Uterus (tissue), 4 donors: Measurements from ENCODE around the gene RMND1. TPM values are rescaled to one million over a fixed set of nuclear protein-coding genes. Genes with fewer than 3 reads are reported as not detected.

Experiments used
- DNase-seq, 2 donors: peaks; one replicate each; pipeline ENCODE4 v3.0.0-alpha.2; 2019 to 2020
- H3K27ac ChIP-seq, 2 donors: fragments of 200-600 bp; sonication (generic); 1 replicate in 1 of 2; 2 replicates in 1 of 2; pipeline ENCODE4 v1.5.1; 2016 to 2018
- H3K27me3 ChIP-seq, 2 donors: fragments of 200-600 bp; sonication (generic); one replicate each; pipeline ENCODE4 v1.5.1; 2018 to 2019; ENCODE audit warnings: control low read depth in 1 of 2
- H3K36me3 ChIP-seq, 2 donors: fragments of 200-600 bp; sonication (generic); one replicate each; pipeline ENCODE4 v1.5.1; 2019; ENCODE audit warnings: control low read depth in 1 of 2
- H3K4me1 ChIP-seq, 2 donors: fragments of 200-600 bp; sonication (generic); one replicate each; pipeline ENCODE4 v1.5.1; 2018 to 2019; ENCODE audit warnings: control low read depth in 1 of 2
- H3K4me3 ChIP-seq, 2 donors: fragments of 200-600 bp; sonication (generic); 1 replicate in 1 of 2; 2 replicates in 1 of 2; pipeline ENCODE4 v1.5.1; 2018 to 2019; ENCODE audit warnings: mild to moderate bottlenecking in 1 of 2
- H3K9me3 ChIP-seq, 2 donors: fragments of 200-600 bp; sonication (generic); one replicate each; pipeline ENCODE4 v1.5.1; 2019; ENCODE audit warnings: control low read depth in 1 of 2
- POLR2A ChIP-seq, 2 donors: fragments of 450-650 bp; IDR thresholded peaks; one replicate each; pipeline ENCODE4 v1.6.1; 2016; ENCODE audit warnings: antibody characterized with exemption in 2 of 2, mild to moderate bottlenecking in 1 of 2, moderate library complexity in 1 of 2
- intact Hi-C: fragments of 100-400 bp; cut with DNase I; formaldehyde crosslinking; loops from one replicate; pipeline ENCODE4 v1.15.1; 2023; ENCODE audit warnings: low total_unique reads
- total RNA-seq, 4 donors: library from RNA; depleted of rRNA in 3 of 4; stranded (reverse); fragments of >200 nt in 3 of 4; gene quantifications; one replicate each; pipeline versions ENCODE4 v1.1.0 to v1.2.4, GENCODE V29; 2014 to 2023
- TF ChIP-seq, protein P1 (sequence below), 4 experiments: fragments of 200-600 bp in 2 of 4; fragments of 450-650 bp in 2 of 4; sonication (generic) in 2 of 4; IDR thresholded peaks; one replicate each; pipeline ENCODE4 v1.5.1; 2016 to 2019; ENCODE audit warnings: antibody characterized with exemption in 4 of 4, mild to moderate bottlenecking in 2 of 4, moderate library complexity in 1 of 4
- donor health status: DM: yes; HTN: yes; CAD: no.

The RMND1 gene
- total RNA-seq, 4 donors from 2014 or later, result 4.1 to 48.8 (median 21.1) TPM

DNA sequence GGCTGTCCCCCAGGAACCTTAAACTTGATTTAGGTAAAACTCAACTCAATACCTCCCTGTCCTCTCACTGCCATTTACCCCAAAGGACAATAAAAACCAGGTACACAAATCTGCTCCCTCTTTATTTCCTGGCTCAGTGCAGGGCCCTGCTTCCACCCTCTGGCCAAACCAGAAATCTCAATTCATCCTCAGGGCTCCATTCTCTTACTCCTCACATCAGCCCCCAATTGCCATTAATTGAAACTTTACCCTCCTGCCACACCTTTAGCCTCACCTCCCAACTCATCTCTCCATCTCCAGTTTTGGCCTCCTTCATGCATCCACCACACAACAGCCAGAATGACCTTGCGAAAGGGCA, 71.1 kb downstream of the RMND1 start:
- Histone ChIP-seq H3K27me3 (no peaks in the 10 kb centered on the region), H3K4me3 (no peak overlapping the region), H3K4me1 (peaks cover 0 to 3% of the 10 kb centered on the region in 2 donors), H3K27ac (no peak overlapping the region), H3K9me3 (no peaks in the 10 kb centered on the region), H3K36me3 (no peaks in the 10 kb centered on the region)
- intact Hi-C loops, result no loop called here
- DNase-seq, result no peak
- TF ChIP-seq POLR2A (IDR thresholded peaks at IDR 0.05), result no peak
- TF ChIP-seq, protein P1, sequence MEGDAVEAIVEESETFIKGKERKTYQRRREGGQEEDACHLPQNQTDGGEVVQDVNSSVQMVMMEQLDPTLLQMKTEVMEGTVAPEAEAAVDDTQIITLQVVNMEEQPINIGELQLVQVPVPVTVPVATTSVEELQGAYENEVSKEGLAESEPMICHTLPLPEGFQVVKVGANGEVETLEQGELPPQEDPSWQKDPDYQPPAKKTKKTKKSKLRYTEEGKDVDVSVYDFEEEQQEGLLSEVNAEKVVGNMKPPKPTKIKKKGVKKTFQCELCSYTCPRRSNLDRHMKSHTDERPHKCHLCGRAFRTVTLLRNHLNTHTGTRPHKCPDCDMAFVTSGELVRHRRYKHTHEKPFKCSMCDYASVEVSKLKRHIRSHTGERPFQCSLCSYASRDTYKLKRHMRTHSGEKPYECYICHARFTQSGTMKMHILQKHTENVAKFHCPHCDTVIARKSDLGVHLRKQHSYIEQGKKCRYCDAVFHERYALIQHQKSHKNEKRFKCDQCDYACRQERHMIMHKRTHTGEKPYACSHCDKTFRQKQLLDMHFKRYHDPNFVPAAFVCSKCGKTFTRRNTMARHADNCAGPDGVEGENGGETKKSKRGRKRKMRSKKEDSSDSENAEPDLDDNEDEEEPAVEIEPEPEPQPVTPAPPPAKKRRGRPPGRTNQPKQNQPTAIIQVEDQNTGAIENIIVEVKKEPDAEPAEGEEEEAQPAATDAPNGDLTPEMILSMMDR (IDR thresholded peaks at IDR 0.05), result no peak

DNA sequence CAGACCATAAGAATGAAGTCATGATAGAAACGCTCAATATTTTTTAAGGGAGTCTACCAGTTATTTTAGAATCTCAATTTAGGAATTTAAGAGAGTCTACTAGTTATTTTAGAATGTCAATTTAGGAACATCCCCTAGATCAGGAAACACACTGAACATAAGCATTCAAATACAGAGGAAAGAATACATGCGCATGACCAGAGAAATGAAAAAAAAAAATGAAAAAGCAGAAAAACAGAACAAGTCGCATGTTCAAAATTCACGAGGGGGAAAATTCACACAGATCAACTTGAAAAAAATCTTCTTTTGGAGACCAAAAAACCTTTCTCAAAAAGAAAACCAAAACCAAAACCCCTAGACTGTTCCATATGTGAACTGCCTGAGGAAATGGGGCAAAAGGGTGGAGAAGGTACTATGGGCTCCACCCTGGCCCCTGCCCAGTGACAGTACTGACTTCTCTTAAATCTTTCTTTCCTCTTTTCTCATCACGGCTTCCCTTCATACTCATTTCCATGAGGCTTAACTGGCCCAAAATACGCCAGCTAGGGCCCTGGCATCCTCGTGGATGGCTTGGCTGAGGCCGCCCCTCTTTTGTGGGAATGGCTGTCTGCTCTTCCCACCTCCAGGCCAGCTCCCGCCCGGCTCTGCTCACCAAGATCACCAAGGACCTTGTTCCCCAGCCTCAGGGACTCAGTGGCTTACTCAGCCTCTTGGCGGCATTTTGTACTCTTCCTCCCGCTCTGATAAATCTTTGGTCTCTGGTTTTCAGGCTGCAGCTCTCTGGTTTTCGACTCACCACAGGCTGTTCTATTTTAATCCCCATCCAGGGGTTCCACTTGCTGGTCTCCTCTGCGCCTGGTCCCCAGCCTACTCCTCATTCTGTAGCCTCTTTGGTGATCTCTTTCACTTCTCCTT, 71.7 kb downstream of the RMND1 start:
- H3K4me3 ChIP-seq, result no peak overlapping the region
- no peaks in the 10 kb centered on the region for H3K9me3 ChIP-seq
- intact Hi-C loops, result no loop called here
- no peak for DNase-seq
- H3K36me3 ChIP-seq, result no peaks in the 10 kb centered on the region
- no peaks in the 10 kb centered on the region for H3K27me3 ChIP-seq
- TF ChIP-seq, protein P1 (IDR thresholded peaks at IDR 0.05), result no peak
- no peak for TF ChIP-seq POLR2A (IDR thresholded peaks at IDR 0.05)
- H3K4me1 ChIP-seq, result peaks cover 0 to 3% of the 10 kb centered on the region in 2 donors
- no peak overlapping the region for H3K27ac ChIP-seq

DNA sequence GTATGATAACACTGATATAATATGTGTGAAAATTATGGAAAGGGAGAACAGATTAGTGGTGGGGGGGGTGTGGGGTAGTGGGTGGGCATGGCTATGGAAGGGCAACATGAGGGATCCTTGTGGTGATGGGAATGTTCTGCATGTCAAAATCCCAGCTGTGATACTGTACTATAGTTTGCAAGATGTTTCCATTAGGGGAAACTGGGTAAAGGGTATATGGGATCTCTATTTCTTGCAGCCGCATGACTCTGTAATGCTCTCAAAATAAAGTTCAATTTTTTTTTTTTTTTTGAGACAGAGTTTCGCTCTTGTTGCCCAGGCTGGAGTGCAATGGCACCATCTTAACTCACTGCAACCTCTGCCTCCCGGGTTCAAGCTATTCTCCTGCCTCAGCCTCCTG, 74.8 kb downstream of the RMND1 start:
- Histone ChIP-seq H3K36me3 (no peaks in the 10 kb centered on the region), H3K4me3 (no peak overlapping the region), H3K4me1 (peaks cover 0 to 3% of the 10 kb centered on the region in 2 donors), H3K27ac (no peak overlapping the region), H3K27me3 (no peaks in the 10 kb centered on the region), H3K9me3 (no peaks in the 10 kb centered on the region)
- TF ChIP-seq, protein P1 (IDR thresholded peaks at IDR 0.05), result no peak
- no peak for TF ChIP-seq POLR2A (IDR thresholded peaks at IDR 0.05)
- no peak for DNase-seq
- intact Hi-C loops, result no loop called here

DNA sequence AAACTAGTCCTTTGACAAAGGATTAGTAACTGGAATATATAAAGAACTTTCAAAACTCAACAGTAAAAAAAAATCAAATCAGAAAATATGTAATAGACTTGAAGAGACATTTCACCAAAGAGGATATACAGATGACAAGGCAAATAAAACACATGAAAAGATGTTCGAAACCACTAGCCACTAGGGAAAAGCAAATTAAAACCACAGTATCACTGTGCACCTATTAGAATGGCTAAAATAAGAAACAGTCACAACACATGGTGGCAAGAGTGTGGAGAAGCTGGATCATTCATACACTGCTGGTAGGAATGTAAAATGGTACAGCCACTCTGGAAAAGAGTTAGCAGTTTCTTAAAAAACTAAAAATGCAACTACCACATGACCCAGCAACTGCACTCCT, 75.5 kb downstream of the RMND1 start:
- Histone ChIP-seq H3K4me1 (peaks cover 0 to 3% of the 10 kb centered on the region in 2 donors), H3K36me3 (no peaks in the 10 kb centered on the region), H3K27me3 (no peaks in the 10 kb centered on the region), H3K27ac (no peak overlapping the region), H3K4me3 (no peak overlapping the region), H3K9me3 (no peaks in the 10 kb centered on the region)
- intact Hi-C loops, result no loop called here
- TF ChIP-seq, protein P1 (IDR thresholded peaks at IDR 0.05), result no peak
- TF ChIP-seq POLR2A (IDR thresholded peaks at IDR 0.05), result no peak
- no peak for DNase-seq

DNA sequence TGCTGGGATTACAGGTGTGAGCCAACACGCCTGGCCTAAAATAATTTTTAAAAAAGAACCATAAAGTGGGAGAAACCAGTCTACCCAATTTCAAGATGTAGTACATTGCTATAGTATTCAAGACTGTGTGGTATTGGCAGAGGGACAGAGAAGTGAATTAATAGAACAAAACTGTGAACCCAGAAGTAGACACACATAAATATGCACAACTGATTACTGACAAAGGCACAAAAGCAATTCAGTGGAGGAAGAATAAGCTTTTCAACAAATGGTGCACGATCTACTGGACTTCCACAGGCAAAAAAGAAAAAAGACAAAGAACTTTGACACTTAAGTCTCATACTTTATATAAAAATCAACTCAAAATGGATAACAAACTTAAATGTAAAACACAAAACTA, 76.1 kb downstream of the RMND1 start:
- Histone ChIP-seq H3K27me3 (no peaks in the 10 kb centered on the region), H3K27ac (no peak overlapping the region), H3K4me3 (no peak overlapping the region), H3K9me3 (no peaks in the 10 kb centered on the region), H3K36me3 (no peaks in the 10 kb centered on the region), H3K4me1 (peaks cover 0 to 3% of the 10 kb centered on the region in 2 donors)
- no peak for TF ChIP-seq POLR2A (IDR thresholded peaks at IDR 0.05)
- intact Hi-C loops, result no loop called here
- no peak for DNase-seq
